DMS114 treated with DMSO at 0.1 percent for 48 hours (cell line): ENCODE measurements around the gene TXLNG.

Experiments used
- DNase-seq: peaks from one replicate; lab custom pipeline; 2025; ENCODE audit not compliant: unreplicated experiment; lab: John Stamatoyannopoulos, UW

The TXLNG gene

DNA sequence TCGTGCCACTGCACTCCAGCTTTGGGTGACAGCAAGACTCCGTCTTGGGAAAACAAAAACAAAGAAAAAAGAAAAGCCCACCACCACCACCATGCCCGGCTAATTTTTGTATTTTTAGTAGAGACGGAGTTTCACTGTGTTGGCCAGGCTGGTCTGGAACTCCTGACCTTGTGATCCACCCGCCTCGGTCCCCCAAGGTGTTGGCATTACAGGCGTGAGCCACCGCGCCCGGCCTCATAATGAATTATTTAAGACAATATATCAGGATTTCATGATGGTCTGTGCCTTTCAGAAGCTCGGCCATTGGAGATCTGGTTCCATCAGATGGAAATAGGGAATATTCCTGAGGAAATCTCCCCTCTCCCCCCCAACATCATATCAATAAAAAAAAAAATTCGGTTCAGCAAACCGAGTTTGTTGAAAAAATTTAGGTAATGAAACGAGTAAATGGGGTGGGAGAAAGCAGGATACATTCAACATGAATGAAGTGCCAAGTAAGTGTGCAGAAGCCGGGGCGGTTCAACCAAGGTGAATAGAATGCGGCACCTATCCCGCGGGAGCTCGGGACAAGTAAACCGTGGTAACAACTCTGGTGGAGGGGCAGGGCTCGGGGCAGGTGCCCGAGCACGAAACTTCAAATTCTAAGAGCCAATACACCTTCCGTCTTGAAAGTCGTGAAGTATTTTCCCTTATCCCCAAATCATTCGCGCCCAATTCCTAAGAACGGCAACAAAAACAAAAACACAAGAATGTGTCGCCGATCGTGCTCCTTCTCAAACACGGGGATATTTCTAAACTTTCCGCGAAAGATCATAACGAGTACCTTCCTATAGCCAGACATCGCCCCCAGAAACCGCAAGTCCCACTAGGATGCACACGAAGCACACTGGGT, 773 bp upstream of the TXLNG start:
- DNase-seq: no peak

- no peak for DNase-seq
These were observed 797 bp downstream of the TXLNG start for GRCh38 chrX:16786791-16787735.

GRCh38 chrX:16788477-16788876, 2.2 kb downstream of the TXLNG start:
- DNase-seq: no peak

DNA sequence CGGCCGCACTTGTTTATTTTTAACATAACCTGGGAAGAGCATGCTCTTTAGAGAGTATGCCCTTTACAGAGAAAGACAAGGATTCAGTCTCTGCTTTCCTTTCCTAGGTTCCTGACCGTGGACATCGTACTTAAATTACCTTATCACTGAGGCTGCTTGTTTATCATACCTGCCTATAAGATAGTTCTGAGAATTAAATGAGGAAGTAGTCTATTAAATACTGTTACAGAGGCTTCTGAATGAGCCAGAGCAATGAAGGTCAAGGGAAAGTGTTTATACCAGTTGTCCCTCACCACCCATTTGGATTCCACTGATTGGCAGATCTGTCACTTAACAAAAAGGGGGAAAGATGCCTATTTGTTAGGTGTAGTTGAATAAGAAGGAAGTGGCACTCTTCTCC, 10.0 kb downstream of the TXLNG start:
- DNase-seq: no peak

DNA sequence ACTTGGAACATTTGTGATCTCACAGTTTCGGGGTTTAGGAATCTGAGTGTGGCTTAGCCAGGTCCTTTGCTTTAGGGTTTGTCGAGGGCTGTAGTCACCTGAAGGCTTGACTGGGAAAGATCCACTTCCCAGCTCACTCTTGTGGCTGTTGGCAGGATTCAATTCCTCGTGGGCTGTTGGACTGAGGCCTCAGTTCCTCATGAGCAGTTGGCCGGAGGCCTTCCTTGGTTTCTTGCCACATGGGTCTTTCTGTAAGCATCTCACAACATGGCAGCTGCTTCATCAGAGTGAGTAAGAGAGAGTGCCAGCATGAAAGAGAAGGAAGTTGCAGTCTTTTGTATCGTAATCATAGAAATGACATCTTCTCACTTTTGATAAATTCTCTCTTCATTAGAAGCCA, 11.1 kb downstream of the TXLNG start:
- DNase-seq: no peak

DNA sequence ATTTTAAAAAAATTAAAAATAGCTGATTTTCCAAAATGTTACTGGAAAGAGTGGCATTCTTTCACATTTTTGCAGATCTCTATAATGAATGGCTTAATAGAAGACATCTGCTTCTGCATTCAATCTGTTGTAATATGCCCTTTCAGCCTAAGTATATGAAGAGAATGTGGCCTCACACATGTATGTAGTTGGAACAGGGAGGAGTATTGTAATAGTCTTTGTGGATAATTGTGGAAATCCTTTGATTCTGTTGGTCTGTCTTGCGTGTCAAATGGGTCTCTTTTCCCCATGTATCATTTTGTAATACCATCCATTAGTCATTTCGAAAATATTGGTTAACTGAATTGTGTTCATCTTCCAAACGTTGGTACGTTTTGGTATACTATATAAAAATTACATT, 11.6 kb downstream of the TXLNG start:
- DNase-seq: no peak

GRCh38 chrX:16804923-16805464, 18.7 kb downstream of the TXLNG start:
- DNase-seq: no peak

DNA sequence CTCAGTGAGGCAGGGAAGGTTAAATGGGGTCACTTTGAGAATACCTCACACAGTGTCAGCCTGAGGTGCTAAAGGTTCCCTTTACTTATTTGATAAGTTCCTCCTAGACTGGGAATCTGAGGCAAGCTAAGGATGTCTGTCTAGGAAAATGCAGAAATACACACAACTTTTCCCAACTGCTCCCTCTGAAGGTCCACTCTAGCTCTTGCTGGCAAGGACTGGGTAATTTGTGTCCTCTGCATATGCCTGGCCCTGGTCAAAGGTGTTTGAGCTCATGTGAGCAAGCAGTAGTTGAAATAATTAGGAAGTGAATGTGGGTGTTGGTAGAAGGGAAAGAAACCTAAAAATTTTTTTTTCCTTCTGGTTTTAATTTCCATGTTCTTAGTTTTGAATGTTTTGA, 21.3 kb downstream of the TXLNG start:
- DNase-seq: peak; percentile 20

- DNase-seq: no peak
These were observed 21.8 kb downstream of the TXLNG start for GRCh38 chrX:16807976-16808542.

GRCh38 chrX:16814597-16814996, 28.3 kb downstream of the TXLNG start:
- DNase-seq: no peak

DNA sequence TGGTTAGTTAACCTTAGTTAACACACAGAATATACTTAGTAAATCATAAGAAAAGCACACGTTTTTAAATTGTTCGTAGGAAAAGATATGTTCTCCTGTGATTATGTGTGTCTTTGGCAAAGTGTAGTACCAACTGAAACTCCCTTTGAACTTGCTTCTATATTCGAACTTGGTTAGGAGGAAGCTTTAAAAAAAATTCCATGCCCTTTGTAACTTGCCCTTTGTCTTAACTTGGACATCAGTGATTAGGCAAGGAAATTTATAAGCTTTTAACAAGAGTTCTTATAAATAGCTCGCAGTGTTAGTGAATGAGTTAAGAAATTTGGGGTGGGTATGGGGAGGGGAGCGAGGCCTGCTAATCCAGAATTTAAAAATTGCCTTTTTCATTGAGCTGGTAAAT, 33.4 kb downstream of the TXLNG start:
- DNase-seq: no peak

DNA sequence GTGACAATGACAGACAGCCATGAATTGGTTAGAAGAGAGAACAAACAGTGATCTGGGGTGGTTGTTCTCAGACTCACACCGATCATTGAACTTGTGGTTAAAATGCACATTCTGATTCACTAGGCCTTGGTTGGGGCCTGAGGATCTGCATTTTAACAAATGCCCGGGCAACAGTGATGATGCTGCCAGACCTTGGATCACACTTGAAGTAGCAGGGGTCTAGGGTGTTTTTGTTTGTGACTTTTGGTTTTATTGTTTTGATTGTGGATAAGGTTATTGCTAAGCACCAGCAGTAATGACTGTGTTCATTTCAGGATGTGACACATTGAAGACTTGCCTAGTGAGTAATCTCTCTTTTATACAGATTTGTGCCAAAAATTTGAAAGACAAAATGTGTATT, 36.5 kb downstream of the TXLNG start:
- no peak for DNase-seq

DNA sequence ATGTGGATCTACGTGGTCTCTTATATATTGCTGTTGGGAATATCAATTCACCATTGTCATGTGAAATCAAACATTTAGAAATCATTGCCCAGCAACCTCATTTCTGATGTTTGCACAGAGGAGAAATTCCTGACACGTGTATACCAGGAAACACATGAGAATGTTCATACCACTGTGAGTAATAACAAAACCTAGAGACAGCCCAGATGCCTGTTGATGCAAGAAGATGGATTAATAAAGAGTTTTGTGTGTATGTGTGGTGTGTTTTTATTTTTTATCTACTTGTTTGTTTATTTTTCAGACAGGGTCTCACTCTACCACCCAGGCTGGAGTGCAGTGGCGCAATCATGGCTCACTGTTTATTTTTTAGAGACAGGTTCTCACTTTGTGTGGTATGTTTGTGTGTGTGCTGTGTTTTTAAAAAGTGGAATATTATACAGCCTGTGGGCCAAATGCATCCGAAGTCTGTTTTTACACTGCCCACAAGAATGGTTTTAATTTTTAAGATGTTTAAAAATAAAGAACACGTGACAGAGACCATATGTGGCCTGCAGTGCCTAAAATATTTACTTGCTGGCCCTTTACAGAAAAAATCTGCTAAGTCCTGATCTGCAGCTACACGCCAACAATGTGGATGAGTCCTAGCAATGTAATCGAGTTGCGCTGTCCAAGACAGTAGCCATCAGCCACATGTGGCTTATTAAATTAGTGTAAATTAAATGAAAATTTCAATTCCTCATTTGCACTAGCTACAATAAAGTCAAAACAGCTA, 39.2 kb downstream of the TXLNG start:
- no peak for DNase-seq

GRCh38 chrX:16826207-16826606, 39.9 kb downstream of the TXLNG start:
- peak; percentile 21 for DNase-seq

DNA sequence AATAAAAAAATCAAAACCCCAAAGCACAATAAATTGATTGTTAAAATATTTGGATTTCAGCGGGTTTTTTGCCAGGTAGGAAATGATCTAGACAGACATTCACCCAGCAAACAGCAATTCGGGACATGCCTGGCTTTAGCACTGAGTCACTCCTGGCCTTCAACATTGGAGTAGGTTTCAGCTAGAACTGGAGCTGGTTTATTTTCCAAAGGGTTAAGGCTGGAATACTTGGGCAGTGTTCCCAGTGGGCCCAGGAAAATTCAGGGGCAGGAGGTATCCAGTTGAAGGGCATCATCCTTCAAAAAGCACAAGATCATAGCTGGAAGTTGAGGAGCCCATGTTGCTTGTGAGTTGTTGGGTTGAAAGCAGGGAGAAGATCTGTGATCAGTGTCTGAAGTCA, 41.0 kb downstream of the TXLNG start:
- no peak for DNase-seq

DNA sequence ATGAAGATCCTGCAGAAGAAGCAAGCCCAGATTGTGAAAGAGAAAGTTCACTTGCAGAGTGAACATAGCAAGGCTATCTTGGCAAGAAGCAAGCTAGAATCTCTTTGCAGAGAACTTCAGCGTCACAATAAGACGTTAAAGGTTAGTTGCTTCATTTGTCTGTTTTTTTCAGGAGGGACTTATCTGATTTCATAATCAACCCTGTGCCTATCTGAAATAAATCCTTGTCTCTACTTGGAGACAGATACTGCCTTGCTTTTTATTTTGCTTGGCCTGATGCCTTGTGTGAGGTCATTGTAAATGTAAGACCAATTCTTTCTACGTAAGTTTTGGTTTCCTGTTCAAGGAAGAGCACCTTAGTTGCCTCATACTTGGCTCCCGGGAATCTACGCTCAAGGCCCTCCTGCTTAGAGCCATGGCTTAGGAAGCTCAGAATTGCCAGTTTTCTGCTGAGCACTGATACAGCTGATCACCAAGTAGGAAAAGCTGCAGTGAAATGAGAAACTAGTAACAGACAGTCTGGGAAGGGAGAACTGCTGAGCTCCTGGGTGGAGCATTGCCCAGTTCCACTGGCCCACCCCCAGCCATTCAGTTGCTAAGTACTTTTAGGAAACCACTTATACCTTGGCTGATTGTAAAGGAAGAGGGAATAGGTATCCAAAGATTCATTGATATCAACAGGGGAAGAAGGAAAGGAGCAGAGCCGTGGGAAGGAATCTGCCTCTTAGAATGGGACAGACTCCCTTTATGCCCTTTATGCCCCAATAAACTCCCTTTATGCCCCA, 42.0 kb downstream of the TXLNG start:
- DNase-seq: no peak

GRCh38 chrX:16832301-16832700, 46.0 kb downstream of the TXLNG start:
- DNase-seq: no peak

- DNase-seq: no peak
These were observed 48.5 kb downstream of the TXLNG start for GRCh38 chrX:16834806-16835205.

DNA sequence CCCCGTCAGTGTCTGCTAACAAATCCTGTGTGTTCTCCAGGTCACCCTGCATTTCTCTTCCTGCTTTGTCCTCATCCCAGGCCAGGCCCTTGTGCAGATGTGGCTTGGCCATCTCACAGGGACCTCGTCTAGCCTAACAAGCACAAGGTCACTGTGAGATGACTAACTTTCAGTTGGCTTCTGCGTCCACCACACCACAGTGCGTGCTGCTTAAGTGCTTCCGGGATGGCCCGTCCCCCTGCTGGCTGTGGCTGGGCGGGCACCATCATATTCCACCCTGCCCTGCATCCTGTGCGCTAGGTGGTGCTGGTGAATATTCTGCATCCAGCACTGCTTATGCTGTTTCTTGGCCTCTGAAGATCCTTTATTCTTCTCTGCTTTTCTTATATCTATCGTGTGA, 50.1 kb downstream of the TXLNG start:
- no peak for DNase-seq
